Astrocyte (in vitro differentiated cells and primary cell): ENCODE data around the gene GRID2.

Experiments used
- CTCF ChIP-seq: IDR thresholded peaks from 2 replicates; pipeline ENCODE4 v1.5.1; 2011; ENCODE audit warnings: low read depth, mild to moderate bottlenecking, inconsistent platforms, low read length, moderate library complexity; ENCODE audit not compliant: insufficient read depth
- EZH2 ChIP-seq: IDR thresholded peaks from 2 replicates; pipeline ENCODE4 v1.6.1; 2012; ENCODE audit warnings: mild to moderate bottlenecking, low read length, inconsistent platforms; ENCODE audit not compliant: insufficient read depth

GRCh38 chr4:93744961-93745360, 1441.2 kb downstream of the GRID2 start:
- no peak for TF ChIP-seq CTCF
- TF ChIP-seq EZH2, result no peak
